ENCODE data around the gene OPTN.

- TF ChIP-seq POLR2A (IDR thresholded peaks at IDR 0.05) (no peak), CTCF (IDR thresholded peaks at IDR 0.05) (no peak)
Observed at GRCh38 chr10:13184730-13185514, 85.0 kb downstream of the OPTN start.
